ENCODE results near the gene RASSF4. TPM values are rescaled to one million over a fixed set of nuclear protein-coding genes. Genes with fewer than 3 reads are reported as not detected.

Gene RASSF4
- total and polyA plus RNA-seq, 9 of the 15 experiments (the other 6 are each of a cell fraction or from before 2014, with no cell fraction given) = 0.01 to 0.62 (median 0.11) TPM; not detected in 3

GRCh38 chr10:44974628-44975430 is 15.2 kb downstream of the RASSF4 start (continued):
- TF ChIP-seq ZNF696 (CRISPR knock-in tag; conservative IDR thresholded peaks at IDR 0.05) = no peak
- TF ChIP-seq MEF2A (IDR thresholded peaks at IDR 0.05; ENCODE audit: control insufficient read depth, low read depth, low read length) = no peak
- TF ChIP-seq ESRRA (IDR thresholded peaks at IDR 0.05; ENCODE audit: borderline replicate concordance, low read depth) = 0 out of 2 replicates have a peak, but pooled peaks have one; percentile 33
- peak; percentile 81 for TF ChIP-seq SMAD4 (CRISPR knock-in tag; conservative IDR thresholded peaks at IDR 0.05)
- no peak for TF ChIP-seq ATF1 (CRISPR knock-in tag; IDR thresholded peaks at IDR 0.05)
- TF ChIP-seq ATF1 (tag; IDR thresholded peaks at IDR 0.05) = peak; percentile 33; the same call in 1 of the 2 replicates
- TF ChIP-seq MXI1 (IDR thresholded peaks at IDR 0.05; ENCODE audit: low read depth, low read length) = no peak
- no peak for TF ChIP-seq GTF2A2 (tag; IDR thresholded peaks at IDR 0.05)
- no peak for TF ChIP-seq KAT7 (CRISPR knock-in tag; IDR thresholded peaks at IDR 0.05; ENCODE audit: borderline replicate concordance)
- no peak for TF ChIP-seq YBX1 (IDR thresholded peaks at IDR 0.05)
- TF ChIP-seq CREB1 (IDR thresholded peaks at IDR 0.05) = no peak
- TF ChIP-seq CREB1 (CRISPR knock-in tag; IDR thresholded peaks at IDR 0.05) = peak; percentile 55; the same call in 1 of the 2 replicates
- TF ChIP-seq MAFF (IDR thresholded peaks at IDR 0.05; ENCODE audit: low read length) = no peak
- TF ChIP-seq ZNF3 (CRISPR knock-in tag; IDR thresholded peaks at IDR 0.05) = no peak
- no peak for TF ChIP-seq ZSCAN29 (IDR thresholded peaks at IDR 0.05)
- TF ChIP-seq LCOR (CRISPR knock-in tag; IDR thresholded peaks at IDR 0.05) = no peak
- no peak for TF ChIP-seq POU5F1 (IDR thresholded peaks at IDR 0.05; ENCODE audit: borderline replicate concordance, low read depth, low read length, partially characterized antibody)
- no peak for TF ChIP-seq BRD4 (IDR thresholded peaks at IDR 0.05)
- TF ChIP-seq HMGXB4 (CRISPR knock-in tag; IDR thresholded peaks at IDR 0.05) = no peak
- TF ChIP-seq ZNF668 (CRISPR knock-in tag; IDR thresholded peaks at IDR 0.05) = no peak
- TF ChIP-seq ZNF586 (CRISPR knock-in tag; conservative IDR thresholded peaks at IDR 0.05) = no peak
- TF ChIP-seq ZBTB33 (CRISPR knock-in tag; IDR thresholded peaks at IDR 0.05) = peak; percentile 56
- no peak for TF ChIP-seq HMGN3 (IDR thresholded peaks at IDR 0.05; ENCODE audit: borderline replicate concordance, extremely low read depth, insufficient read length, low read depth, low read length)
- no peak for TF ChIP-seq PATZ1 (CRISPR knock-in tag; IDR thresholded peaks at IDR 0.05; ENCODE audit: borderline replicate concordance)
- no peak for TF ChIP-seq NELFE (IDR thresholded peaks at IDR 0.05; ENCODE audit: insufficient read depth, insufficient read length)
